LNCAP (cell line): Measurements from ENCODE around the gene RIPOR1.

Experiments
- CTCF ChIP-seq: fragments of 450-650 bp; IDR thresholded peaks from 2 replicates; pipeline ENCODE4 v1.5.1; 2017; ENCODE audit warnings: mild to moderate bottlenecking

Gene RIPOR1

GRCh38 chr16:67594256-67594915, 65.8 kb downstream of the RIPOR1 start:
- no peak for TF ChIP-seq CTCF

GRCh38 chr16:67594956-67595355, 66.3 kb downstream of the RIPOR1 start:
- TF ChIP-seq CTCF, result no peak
